Activated CD4-positive, CD25-positive, alpha-beta regulatory T cell (primary cell): Measurements from ENCODE around the gene ABCA10.
"Not testable (repeated sequence)": the region's sequence is repeated elsewhere in the genome, so short reads cannot be mapped to it uniquely, and the experiment has no call there.

Source experiments
- DNase-seq, 4 experiments: peaks; one replicate each; lab custom pipeline; 2025; lab: John Stamatoyannopoulos, UW

ABCA10 gene

GRCh38 chr17:69227541-69227940, 1.1 kb downstream of the ABCA10 start:
- no peak for DNase-seq

GRCh38 chr17:69223809-69224208, 4.8 kb downstream of the ABCA10 start:
- no peak for DNase-seq

GRCh38 chr17:69222707-69223258, 5.8 kb downstream of the ABCA10 start:
- no peak for DNase-seq

GRCh38 chr17:69220098-69220497, 8.5 kb downstream of the ABCA10 start:
- DNase-seq, result no peak

GRCh38 chr17:69218986-69219385, 9.6 kb downstream of the ABCA10 start:
- no peak for DNase-seq

- DNase-seq, result no peak
These were observed 15.4 kb downstream of the ABCA10 start for GRCh38 chr17:69213059-69213813.

GRCh38 chr17:69208640-69209039, 20.0 kb downstream of the ABCA10 start:
- DNase-seq, result no peak

- DNase-seq, result no peak
These were observed 21.5 kb downstream of the ABCA10 start for GRCh38 chr17:69207151-69207550.

- no peak for DNase-seq
These were observed 30.4 kb downstream of the ABCA10 start for GRCh38 chr17:69198238-69198637.

- DNase-seq, result not testable (repeated sequence)
These were observed 32.4 kb downstream of the ABCA10 start for GRCh38 chr17:69196105-69196653.

GRCh38 chr17:69192754-69193153, 35.9 kb downstream of the ABCA10 start:
- DNase-seq, result no peak

GRCh38 chr17:69188796-69189195, 39.8 kb downstream of the ABCA10 start:
- DNase-seq, result no peak

- DNase-seq, result no peak
These were observed 40.6 kb downstream of the ABCA10 start for GRCh38 chr17:69188064-69188463.

- DNase-seq, result no peak
These were observed 41.3 kb downstream of the ABCA10 start for GRCh38 chr17:69187294-69187693.

- DNase-seq, result no peak
These were observed 49.2 kb downstream of the ABCA10 start for GRCh38 chr17:69179227-69179952.

- DNase-seq, result no peak
These were observed 52.2 kb downstream of the ABCA10 start for GRCh38 chr17:69176457-69176795.

GRCh38 chr17:69175625-69176456, 52.8 kb downstream of the ABCA10 start:
- no peak for DNase-seq

GRCh38 chr17:69175262-69175624, 53.4 kb downstream of the ABCA10 start:
- no peak for DNase-seq

GRCh38 chr17:69173118-69173517, 55.5 kb downstream of the ABCA10 start:
- DNase-seq, result no peak

GRCh38 chr17:69170377-69170776, 58.2 kb downstream of the ABCA10 start:
- no peak for DNase-seq

GRCh38 chr17:69168642-69169041, 60.0 kb downstream of the ABCA10 start:
- DNase-seq, result not testable (repeated sequence)

- DNase-seq, result no peak
These were observed 61.7 kb downstream of the ABCA10 start for GRCh38 chr17:69166957-69167356.
